Epidermal melanocyte (primary cell): ENCODE data around the gene KCNJ15.

Experiments
- DNase-seq: peaks from one replicate; pipeline ENCODE4 v3.0.0; 2011; ENCODE audit warnings: low spot score; ENCODE audit not compliant: insufficient read length

The KCNJ15 gene

DNA sequence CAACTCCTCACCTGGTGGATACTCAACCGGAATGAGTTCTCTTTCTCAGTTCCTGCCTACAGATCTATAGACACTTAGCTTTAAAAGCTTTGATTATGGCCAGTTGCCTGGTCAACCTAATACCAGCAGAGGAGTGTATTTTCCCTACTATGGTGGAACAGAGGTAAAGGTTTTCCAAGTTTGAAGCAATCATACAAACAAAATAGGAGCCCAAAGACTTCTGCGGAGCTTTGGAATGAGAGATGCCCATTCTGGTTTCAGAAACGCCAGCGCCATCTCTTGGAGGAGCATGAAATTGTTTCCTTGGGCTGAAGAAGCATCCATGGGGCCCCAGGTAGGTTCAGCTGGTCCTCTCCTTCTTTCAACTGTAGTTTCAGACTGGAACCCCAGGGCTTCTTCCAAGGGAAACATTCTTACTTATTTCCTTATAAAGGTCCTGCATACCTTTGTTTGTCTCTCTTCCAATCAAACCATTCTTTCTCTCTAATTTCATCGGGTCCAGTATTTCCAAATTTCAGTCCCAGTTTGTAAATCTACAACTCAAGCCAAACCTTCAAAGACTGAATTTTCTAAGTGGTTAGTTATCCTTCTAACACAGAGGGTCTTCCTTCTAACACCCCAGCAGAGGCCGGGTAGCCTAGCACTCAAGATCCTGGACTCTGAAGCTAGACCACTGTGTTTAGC lies 95.9 kb downstream of the KCNJ15 start:
- peak; percentile 34 for DNase-seq

GRCh38 chr21:38354231-38354630 lies 97.4 kb downstream of the KCNJ15 start:
- no peak for DNase-seq

- no peak for DNase-seq
Measured at GRCh38 chr21:38354746-38355145, 98.0 kb downstream of the KCNJ15 start.

GRCh38 chr21:38355353-38355752 lies 98.6 kb downstream of the KCNJ15 start:
- no peak for DNase-seq

- DNase-seq = peak; percentile 58
Measured at GRCh38 chr21:38355992-38356781, 99.4 kb downstream of the KCNJ15 start.
